A549 (cell line): ENCODE data around the gene PPP2R5C.

Source experiments
- BHLHE40 ChIP-seq: IDR thresholded peaks from 2 replicates; pipeline ENCODE4 v1.6.1; 2012; ENCODE audit warnings: low read depth, low read length, inconsistent platforms
- CHD4 ChIP-seq: fragments of 200-600 bp; sonication (generic); IDR thresholded peaks from 2 replicates; pipeline ENCODE4 v1.6.1; 2016; ENCODE audit warnings: antibody characterized with exemption, mild to moderate bottlenecking, borderline replicate concordance
- ESRRA ChIP-seq: fragments of 150-350 bp; IDR thresholded peaks from 2 replicates; pipeline ENCODE4 v1.6.1; 2014; ENCODE audit warnings: mild to moderate bottlenecking, low read length, borderline replicate concordance
- HDAC2 ChIP-seq: fragments of 200-600 bp; sonication (generic); IDR thresholded peaks from 2 replicates; pipeline ENCODE4 v1.6.1; 2016
- JUN ChIP-seq, 2 experiments: fragments of >200 bp; sonication (Bioruptor Twin); formaldehyde crosslinking; IDR thresholded peaks; 2 replicates in 1 of 2; 3 replicates in 1 of 2; pipeline ENCODE4 v1.6.1; 2016 to 2017
- KDM1A ChIP-seq: fragments of 200-600 bp; sonication (generic); IDR thresholded peaks from 2 replicates; pipeline ENCODE4 v1.6.1; 2016; ENCODE audit warnings: low read depth, mild to moderate bottlenecking
- MAX ChIP-seq: IDR thresholded peaks from 2 replicates; pipeline ENCODE4 v1.6.1; 2012
- MAZ ChIP-seq: fragments of 150-350 bp; IDR thresholded peaks from 2 replicates; pipeline ENCODE4 v1.6.1; 2014; ENCODE audit warnings: antibody characterized with exemption, low read depth, low read length, borderline replicate concordance
- POLR2A ChIP-seq: IDR thresholded peaks from 2 replicates; pipeline ENCODE4 v1.6.1; 2012; ENCODE audit warnings: mild to moderate bottlenecking, low read length
- RFX5 ChIP-seq: fragments of 450-650 bp; IDR thresholded peaks from 2 replicates; pipeline ENCODE4 v1.7.1; 2014; ENCODE audit warnings: antibody characterized with exemption, mild to moderate bottlenecking, moderate library complexity
- RNF2 ChIP-seq: fragments of 200-600 bp; sonication (generic); IDR thresholded peaks from 2 replicates; pipeline ENCODE4 v1.6.1; 2016; ENCODE audit warnings: low read depth, mild to moderate bottlenecking, antibody characterized with exemption, moderate library complexity, borderline replicate concordance
- TF ChIP-seq, protein P1 (sequence below): fragments of >200 bp; sonication (Bioruptor Twin); formaldehyde crosslinking; IDR thresholded peaks from 3 replicates; pipeline ENCODE4 v1.5.1; 2016

GRCh38 chr14:101887219-101887618 lies 125.7 kb downstream of the PPP2R5C start:
- TF ChIP-seq POLR2A = no peak
- TF ChIP-seq, protein P1, sequence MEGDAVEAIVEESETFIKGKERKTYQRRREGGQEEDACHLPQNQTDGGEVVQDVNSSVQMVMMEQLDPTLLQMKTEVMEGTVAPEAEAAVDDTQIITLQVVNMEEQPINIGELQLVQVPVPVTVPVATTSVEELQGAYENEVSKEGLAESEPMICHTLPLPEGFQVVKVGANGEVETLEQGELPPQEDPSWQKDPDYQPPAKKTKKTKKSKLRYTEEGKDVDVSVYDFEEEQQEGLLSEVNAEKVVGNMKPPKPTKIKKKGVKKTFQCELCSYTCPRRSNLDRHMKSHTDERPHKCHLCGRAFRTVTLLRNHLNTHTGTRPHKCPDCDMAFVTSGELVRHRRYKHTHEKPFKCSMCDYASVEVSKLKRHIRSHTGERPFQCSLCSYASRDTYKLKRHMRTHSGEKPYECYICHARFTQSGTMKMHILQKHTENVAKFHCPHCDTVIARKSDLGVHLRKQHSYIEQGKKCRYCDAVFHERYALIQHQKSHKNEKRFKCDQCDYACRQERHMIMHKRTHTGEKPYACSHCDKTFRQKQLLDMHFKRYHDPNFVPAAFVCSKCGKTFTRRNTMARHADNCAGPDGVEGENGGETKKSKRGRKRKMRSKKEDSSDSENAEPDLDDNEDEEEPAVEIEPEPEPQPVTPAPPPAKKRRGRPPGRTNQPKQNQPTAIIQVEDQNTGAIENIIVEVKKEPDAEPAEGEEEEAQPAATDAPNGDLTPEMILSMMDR = no peak
- no peak for TF ChIP-seq JUN (IDR thresholded peaks at IDR 0.05)
- no peak for TF ChIP-seq RNF2
- TF ChIP-seq HDAC2 = no peak
- TF ChIP-seq ESRRA = no peak
- TF ChIP-seq CHD4 = no peak
- TF ChIP-seq RFX5 = no peak
- no peak for TF ChIP-seq KDM1A
- TF ChIP-seq BHLHE40 = no peak
- no peak for TF ChIP-seq MAZ
- TF ChIP-seq MAX = no peak
